ENCODE results near the gene GBF1.

GRCh38 chr10:102298899-102299298, 53.6 kb downstream of the GBF1 start:
- TF ChIP-seq EZH2 (IDR thresholded peaks at IDR 0.05; ENCODE audit: low read length) = no peak
- no peak for TF ChIP-seq CTCF (optimal IDR thresholded peaks at IDR 0.05 in 1 of 3, IDR thresholded peaks at IDR 0.05 in 1 of 3, conservative IDR thresholded peaks at IDR 0.05 in 1 of 3; ENCODE audit: extremely low read depth in 1 of 3, insufficient read depth in 2 of 3, low read length in 3 of 3)
